TTC549 (cell line): ENCODE data around the gene DSCAML1.
"Not testable (repeated sequence)": the region's sequence is repeated elsewhere in the genome, so short reads cannot be mapped to it uniquely, and the experiment has no call there.

ENCODE experiments used
- FAIRE-seq: peaks from 2 replicates; lab custom pipeline; 2012; peaks lifted over from hg19 to GRCh38; lab: Jason Lieb, UNC

DSCAML1 gene

DNA sequence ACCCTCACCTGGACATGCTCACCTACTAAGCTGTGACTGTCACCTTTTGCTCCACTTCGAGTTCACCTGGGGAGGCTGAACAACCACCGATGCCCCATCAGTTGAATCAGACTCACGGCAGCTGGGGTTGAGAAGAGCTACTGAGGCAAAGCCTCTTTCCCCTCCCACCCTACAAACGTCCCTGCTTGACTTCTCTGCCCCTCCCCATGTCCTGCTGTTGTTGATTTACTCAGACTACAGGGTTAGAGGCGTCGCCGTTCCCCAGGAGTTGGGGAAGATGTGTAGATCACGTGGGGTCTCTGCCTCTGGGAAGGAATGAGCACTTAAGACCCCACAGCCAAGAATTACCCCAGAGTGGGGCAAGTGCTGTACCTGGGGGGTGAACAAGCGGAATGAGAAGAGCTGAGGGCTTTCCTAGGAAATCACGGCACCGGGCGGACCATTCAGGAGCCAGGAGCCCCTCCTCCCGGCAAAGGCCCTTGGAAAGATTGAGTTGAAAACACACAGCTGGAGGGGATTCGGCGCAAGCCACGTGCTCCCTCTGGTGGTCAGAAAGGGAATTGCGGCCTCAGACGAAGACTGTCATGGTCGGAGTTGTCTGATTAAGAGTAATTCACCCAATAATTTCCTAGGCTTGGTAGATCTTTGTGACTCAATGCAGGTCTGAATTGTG, 20.5 kb upstream of the DSCAML1 start:
- FAIRE-seq = no peak

DNA sequence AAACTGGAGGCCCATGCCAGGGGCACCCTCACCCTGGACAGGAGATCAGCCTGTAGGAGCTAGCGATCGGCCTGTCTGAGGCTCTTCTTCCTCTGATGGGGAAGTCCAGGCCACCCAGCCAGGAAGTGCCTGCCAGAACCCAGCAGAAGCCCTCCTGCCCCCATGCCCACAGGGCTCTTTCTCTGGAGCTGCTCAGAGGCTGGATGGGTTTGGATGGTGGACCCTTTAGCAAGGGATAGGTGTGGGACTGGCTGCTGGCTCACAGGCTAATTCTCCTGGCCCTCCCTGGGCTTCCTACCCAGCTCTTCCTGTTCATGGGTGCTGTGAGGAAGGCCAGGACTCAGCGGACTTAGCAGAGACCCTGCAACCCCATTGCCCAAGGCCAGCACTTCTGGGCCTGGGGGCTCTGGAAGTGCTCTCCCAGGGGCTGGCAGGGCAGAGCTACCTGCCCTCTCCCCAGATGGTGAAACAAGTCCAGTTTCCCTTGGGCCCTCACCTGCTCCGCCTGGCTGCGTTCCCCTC, 19.9 kb upstream of the DSCAML1 start:
- FAIRE-seq = no peak

- FAIRE-seq = no peak
These were observed 19.2 kb upstream of the DSCAML1 start for GRCh38 chr11:117816151-117816741.

DNA sequence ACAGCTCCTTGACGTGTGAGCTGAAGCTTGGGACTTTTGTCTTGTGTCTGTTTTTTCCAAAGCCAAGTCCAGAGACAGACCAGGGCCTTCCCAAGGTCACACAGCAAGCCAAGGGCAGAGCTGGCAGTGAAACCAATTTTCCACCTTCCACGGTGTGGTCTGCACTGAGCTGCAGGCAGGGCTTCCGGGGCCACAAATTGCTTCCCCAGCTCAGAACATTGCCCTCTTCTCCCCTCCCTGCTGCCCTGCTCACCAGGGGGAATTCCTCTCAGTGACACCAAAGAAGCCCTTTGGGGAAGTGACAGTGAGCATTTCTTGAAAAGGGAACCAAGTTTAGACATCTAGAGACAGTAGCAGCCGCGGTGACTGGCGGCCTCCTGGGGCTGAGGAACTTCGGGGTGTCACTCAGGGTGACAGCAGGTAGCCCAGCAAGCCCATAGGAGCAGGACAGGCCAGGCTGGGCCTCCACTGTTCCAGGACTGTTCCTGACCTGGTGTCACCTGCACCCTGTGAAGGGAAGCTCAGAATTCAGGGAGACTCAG, 18.3 kb upstream of the DSCAML1 start:
- no peak for FAIRE-seq

DNA sequence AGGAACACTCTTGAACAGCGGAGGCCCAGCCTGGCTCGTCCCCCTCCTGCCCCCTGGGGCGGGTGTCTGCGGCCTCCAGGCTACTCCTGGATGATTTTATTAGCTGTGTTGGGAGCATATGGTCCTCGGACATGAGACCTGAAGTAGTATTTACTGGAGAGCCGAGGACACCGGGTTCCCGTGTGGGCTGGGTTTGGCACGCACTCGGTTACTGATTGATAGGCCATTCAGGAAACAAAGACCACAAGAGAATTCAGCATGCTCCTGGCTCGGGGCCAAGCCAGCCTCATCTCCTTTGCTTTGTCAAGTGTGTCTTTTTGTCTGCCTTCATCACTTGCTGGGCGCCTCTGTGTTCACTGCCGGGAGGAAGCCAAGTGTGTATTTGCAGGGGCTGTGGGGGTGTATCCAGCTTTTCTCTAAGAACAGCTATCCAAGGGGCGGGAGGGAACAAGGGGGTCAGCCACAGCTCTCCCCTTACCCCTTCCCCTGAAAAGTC, 17.8 kb upstream of the DSCAML1 start:
- FAIRE-seq = no peak

DNA sequence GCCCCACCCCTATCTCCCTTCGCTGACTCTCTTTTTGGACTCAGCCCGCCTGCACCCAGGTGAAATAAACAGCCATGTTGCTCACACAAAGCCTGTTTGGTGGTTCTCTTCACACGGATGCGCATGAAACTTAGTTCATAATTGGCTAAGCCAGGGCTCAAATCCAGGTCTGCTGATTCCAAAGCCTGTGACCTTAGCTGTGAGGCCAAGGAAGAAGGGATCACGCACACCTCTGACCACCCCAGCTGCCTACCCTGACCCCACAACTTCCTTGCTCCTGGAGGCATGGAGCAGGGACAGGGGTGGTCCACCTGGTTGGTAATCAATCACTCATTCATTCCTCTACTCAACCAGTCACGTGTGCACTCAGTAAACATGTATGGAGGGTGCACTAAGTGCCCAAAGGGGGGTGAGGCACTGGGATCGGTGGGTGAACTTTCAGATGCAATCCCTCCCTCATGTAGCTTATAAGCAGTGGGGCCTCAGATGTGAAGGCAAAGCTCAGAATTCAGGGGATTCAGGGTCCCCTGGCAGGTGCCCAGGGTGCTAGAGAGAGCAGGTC, 17.3 kb upstream of the DSCAML1 start:
- no peak for FAIRE-seq

DNA sequence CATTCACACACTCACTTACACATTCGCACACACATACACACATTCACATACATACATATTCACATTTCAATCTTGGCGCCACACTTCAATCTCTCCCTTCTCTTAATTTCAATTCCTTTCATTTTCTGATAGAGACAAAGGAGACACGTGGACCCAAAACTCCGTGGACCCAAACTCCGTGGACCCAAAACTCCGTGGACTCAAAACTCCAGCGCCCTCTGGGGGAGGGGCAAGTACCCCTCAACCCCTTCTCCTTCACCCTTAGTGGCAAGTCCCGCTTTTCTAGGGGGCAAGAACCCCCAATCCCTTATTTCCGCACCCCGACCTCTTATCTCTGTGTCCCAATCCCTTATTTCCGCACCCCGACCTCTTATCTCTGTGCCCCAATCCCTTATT, 13.0 kb upstream of the DSCAML1 start:
- not testable (repeated sequence) for FAIRE-seq

DNA sequence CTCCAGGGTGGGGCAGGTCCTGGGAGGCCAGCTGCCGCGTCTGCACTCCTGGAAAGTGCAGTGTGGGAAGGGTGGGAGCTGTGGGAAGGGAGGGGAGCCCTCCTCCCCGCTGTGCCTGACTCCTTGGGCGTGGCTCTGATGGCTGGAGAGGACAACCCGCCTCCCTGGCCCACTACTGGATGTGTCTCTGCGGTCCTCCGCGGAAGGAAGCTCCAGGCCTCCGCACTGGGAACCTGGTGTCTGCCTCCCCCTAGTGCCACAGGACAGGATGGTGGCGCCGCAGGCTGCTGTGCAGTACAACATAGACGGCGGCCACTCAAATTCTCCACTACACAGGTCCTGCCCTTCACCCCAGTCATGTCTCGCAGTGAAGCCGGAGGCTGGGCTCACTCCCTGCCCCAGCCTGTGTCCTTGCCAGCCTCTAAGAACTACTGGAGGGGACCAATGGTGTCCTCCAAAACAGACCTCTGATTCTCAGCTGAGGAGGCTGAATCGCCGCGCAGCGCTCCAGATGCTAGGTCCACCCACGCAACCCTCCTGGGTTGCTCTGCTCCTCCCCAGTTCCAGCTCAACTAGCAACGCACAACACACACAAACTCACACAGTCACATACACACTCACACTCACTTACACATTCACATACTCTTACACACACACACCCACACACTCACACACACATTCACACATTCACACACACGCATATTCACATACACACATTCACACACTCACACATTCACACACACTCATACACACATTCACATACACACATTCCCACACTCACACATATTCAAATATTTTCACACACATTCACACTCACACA, 12.4 kb upstream of the DSCAML1 start:
- FAIRE-seq = no peak

DNA sequence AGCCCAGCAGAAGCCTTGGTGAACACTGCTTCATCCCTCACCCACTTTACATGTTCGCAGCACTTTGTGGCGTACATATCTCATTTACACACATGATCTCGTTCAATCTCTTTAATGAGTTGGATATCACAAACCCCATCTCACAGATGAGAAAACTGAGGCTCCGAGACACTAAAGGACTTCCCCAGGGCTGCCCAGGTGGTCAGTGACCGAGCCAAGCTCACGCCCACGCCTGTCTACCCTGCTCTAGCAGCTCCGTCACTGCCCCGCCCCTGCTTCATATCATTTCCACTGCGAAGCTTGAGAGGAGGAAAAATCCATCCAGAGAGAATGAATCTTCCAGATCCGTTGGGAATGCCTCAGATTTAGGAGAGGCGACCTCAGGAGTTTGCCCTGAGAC, 11.8 kb upstream of the DSCAML1 start:
- no peak for FAIRE-seq

- no peak for FAIRE-seq
These were observed 10.7 kb upstream of the DSCAML1 start for GRCh38 chr11:117807482-117808327.

- FAIRE-seq = no peak
These were observed 9.8 kb upstream of the DSCAML1 start for GRCh38 chr11:117806846-117807245.

GRCh38 chr11:117805045-117805444, 8.0 kb upstream of the DSCAML1 start:
- no peak for FAIRE-seq

DNA sequence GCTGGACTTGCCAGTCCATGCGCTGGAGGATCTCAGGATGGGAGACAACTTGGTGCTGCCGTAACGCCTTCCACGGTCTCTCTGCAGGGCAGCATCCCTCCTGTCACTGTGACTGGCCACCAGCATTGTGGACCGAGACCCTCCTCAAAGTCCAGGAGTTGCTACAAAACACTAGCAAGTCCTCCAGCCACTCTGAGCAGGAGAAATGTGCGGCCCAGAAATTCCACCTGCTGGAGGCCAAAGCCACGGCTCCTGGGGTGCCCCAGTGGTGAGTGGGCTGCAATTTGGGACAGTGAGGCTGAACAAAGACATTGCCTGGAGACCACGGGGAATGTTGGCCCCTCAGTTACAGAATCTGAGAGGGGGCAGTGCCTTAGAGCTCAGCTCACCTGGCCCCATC, 6.9 kb upstream of the DSCAML1 start:
- no peak for FAIRE-seq

- FAIRE-seq = no peak
These were observed 2.6 kb upstream of the DSCAML1 start for GRCh38 chr11:117799634-117800033.

DNA sequence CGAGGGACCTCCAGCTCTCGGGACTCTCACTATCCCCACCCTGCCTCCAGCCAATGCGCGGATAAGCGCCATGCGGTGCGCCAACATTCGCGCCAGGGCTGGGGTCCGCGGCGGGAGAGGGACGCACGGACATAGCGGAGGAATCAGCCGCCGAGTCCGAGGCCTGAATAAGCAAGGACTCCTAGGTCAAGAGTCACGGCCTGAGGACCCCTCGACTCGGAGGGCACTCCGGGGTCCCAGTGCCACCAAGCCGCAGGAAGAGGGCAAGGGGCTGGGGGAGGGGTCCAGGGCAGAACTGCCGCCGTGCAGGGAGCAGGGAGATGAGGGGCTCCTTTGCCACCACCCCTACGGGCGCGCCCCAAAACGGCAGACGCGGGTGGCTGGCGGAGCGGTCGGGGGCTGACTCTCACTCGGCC, 552 bp downstream of the DSCAML1 start:
- FAIRE-seq = no peak

DNA sequence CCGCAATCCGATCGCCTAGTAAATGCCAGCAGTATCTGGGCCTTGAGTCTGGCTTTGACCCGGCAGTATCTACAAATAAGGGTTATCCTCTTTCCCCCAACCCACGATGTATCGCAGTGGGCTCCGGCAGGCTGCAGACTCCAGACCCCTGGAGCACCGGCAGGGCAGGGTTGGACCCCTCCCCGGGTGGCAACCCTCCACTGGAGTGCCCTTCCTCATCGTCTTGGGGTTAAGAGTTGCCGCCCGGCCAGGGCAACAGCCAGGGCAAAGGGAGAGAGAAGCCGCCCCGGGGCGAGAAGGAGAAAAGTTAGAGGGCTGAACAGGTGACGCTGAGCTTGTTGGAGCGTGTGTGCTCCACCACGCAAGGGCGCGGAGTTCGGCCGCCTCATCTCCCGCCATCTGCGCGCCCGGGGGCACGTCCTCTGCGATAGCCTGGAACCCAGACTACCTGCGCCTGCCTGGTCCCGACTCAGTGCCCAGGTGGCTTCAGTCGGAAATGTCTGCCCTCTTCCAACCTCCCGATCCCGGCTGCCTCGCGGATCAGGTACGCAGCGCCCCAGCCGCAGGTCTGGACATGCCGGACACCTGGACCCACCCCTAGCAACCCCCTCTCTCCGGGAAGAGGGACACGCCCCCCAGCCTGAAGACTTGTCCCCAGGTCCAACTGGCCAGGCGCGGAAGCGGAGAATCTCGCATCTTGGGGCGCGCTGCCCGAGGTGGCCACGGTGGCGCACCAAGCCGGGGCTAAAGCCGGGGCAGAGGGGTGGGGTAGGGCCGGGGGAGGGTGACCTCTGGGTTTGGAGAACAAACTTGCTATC, 1.2 kb downstream of the DSCAML1 start:
- no peak for FAIRE-seq

DNA sequence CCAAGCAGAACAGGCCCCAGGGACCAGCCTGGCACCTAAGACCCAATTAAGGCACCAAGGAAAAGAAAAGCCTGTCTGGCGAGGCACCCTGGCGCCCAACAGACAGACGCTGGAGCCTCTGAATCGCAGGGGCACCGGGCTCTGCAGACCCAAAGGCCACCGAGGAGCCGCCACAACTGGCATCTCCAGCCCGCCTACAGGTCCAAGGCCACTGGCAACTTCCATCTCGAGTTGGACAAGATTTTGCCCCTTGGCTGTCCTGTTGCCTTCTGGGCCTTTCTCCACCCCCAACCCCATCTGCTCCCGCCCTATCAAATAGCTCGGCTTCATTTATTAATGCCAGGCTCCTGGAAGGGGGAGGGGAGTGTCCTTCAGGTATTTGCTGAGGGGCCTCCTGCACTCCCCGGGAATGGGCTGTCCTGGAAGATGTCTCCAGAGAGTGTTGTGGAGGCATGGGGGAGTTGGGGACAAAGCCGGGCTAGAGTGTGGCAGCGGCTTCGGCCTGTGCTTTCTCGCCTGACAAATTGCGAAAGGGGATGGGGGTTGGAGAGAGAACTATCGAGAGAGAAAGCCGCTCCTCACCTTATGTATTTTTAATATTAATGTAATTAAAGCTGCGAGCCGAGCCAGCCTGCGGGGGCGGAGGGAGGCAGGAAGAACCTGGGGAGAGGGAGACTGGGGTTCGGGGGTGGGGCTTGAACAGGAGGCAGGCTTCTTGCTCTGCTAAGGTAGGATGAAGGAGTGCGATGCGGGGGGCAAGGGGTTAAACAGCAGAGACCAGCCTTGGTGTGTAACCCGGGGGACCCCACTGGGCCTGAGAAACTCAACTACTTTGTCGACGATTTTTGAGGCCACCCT, 2.0 kb downstream of the DSCAML1 start:
- no peak for FAIRE-seq

- FAIRE-seq = no peak
These were observed 2.9 kb downstream of the DSCAML1 start for GRCh38 chr11:117794135-117794534.

DNA sequence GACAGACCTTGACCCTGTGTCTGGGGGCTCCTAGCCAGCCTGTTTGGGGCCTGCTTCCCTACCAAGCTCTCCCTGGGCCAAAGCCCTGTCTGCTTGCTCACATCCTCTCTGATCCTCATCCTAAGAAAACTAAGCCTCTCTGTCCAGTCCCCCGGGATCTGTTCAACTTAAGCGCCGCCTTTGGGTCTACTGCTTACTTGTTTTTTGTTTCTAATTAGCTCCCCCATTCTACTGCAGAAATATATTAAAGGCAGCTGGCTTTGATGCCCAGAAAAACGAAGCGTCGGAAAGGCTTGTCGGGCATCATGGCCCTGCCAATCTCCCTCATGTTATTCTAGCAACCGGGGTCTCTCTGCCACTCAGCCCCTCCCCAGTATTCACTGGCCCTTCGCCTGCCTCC, 3.4 kb downstream of the DSCAML1 start:
- no peak for FAIRE-seq

GRCh38 chr11:117792992-117793391, 4.0 kb downstream of the DSCAML1 start:
- FAIRE-seq = no peak
